SK-N-SH (cell line): ENCODE data around the gene TTC23L. TPM values are rescaled to one million over a fixed set of nuclear protein-coding genes. Genes with fewer than 3 reads are reported as not detected.
A peak's percentile ranks its signal among the peaks of the same experiment; 100 is the strongest.

Experiments
- CTCF ChIA-PET: fragments of 300-600, 350-600 bp; formaldehyde crosslinking; extraction: SDS; loops from one replicate; lab custom pipeline; 2021; lab: Yijun Ruan, JAX
- POLR2A ChIA-PET: fragments of 350-600 bp; sonication (Branson Sonifier 250); formaldehyde crosslinking; extraction: SDS; loops from one replicate; lab custom pipeline; 2020; ENCODE audit warnings: antibody characterized with exemption, inconsistent platforms; lab: Yijun Ruan, JAX
- DNase-seq: peaks from one replicate; pipeline ENCODE4 v3.0.0; 2012
- H2AFZ ChIP-seq: fragments of 200-600 bp; sonication (generic); 2 replicates; pipeline ENCODE4 v1.8.1; 2016; ENCODE audit warnings: antibody characterized with exemption, mild to moderate bottlenecking, low read depth
- H3F3A ChIP-seq: fragments of 200-600 bp; sonication (generic); replicated peaks from 2 replicates; pipeline ENCODE3; 2016; ENCODE audit warnings: antibody characterized with exemption, mild to moderate bottlenecking; ENCODE audit not compliant: insufficient read depth
- H3K27ac ChIP-seq, 2 experiments: fragments of 200-500 bp in 1 of 2; fragments of 200-600 bp in 1 of 2; sonication (Bioruptor generic) in 1 of 2; sonication (generic), shearing (Covaris generic) in 1 of 2; 2 replicates each; pipeline versions ENCODE4 v1.5.1 to v1.6.1; 2014 to 2016; ENCODE audit warnings: low read depth in 2 of 2, inconsistent platforms in 1 of 2, low read length in 1 of 2, mild to moderate bottlenecking in 1 of 2, mixed read lengths in 1 of 2
- H3K27me3 ChIP-seq: fragments of 200-600 bp; sonication (generic), shearing (Covaris generic); 2 replicates; pipeline ENCODE4 v1.6.1; 2016; ENCODE audit warnings: mixed run types; ENCODE audit not compliant: insufficient read depth
- H3K36me3 ChIP-seq, 2 experiments: fragments of 200-500 bp in 1 of 2; fragments of 200-600 bp in 1 of 2; sonication (Bioruptor generic) in 1 of 2; sonication (generic) in 1 of 2; replicated peaks in 1 of 2; 2 replicates each; pipeline versions ENCODE3 to v1.5.1; 2014 to 2016; ENCODE audit warnings: low read length in 1 of 2, mild to moderate bottlenecking in 1 of 2; ENCODE audit not compliant: insufficient read depth in 2 of 2, control insufficient read depth in 1 of 2
- H3K4me1 ChIP-seq, 2 experiments: fragments of 200-500 bp in 1 of 2; fragments of 200-600 bp in 1 of 2; sonication (Bioruptor generic) in 1 of 2; sonication (generic), shearing (Covaris generic) in 1 of 2; 2 replicates each; pipeline versions ENCODE4 v1.5.1 to v1.6.1; 2014 to 2016; ENCODE audit warnings: low read depth in 1 of 2, low read length in 1 of 2, mixed run types in 1 of 2; ENCODE audit not compliant: insufficient read depth in 2 of 2, control insufficient read depth in 1 of 2
- H3K4me2 ChIP-seq: fragments of 200-600 bp; sonication (generic), shearing (Covaris generic); 2 replicates; pipeline ENCODE4 v1.6.1; 2017; ENCODE audit warnings: mixed run types
- H3K4me3 ChIP-seq, 2 experiments: fragments of 200-500 bp in 1 of 2; fragments of 200-600 bp in 1 of 2; sonication (Bioruptor generic) in 1 of 2; sonication (generic), shearing (Covaris generic) in 1 of 2; 2 replicates each; pipeline versions ENCODE4 v1.5.1 to v1.8.1; 2014 to 2016; ENCODE audit warnings: low read depth in 2 of 2, inconsistent platforms in 1 of 2, low read length in 1 of 2, mild to moderate bottlenecking in 1 of 2, mixed read lengths in 1 of 2, moderate library complexity in 1 of 2
- H3K79me2 ChIP-seq: fragments of 200-600 bp; sonication (generic); 2 replicates; pipeline ENCODE4 v1.8.1; 2017; ENCODE audit warnings: mild to moderate bottlenecking; ENCODE audit not compliant: insufficient read depth
- H3K9ac ChIP-seq: fragments of 200-600 bp; sonication (generic); 2 replicates; pipeline ENCODE4 v1.6.1; 2017; ENCODE audit warnings: mixed run types
- H3K9me2 ChIP-seq: fragments of 200-600 bp; sonication (generic); 2 replicates; pipeline ENCODE4 v1.6.1; 2017; ENCODE audit warnings: mixed run types
- H3K9me3 ChIP-seq: fragments of 200-600 bp; sonication (generic); 2 replicates; pipeline ENCODE4 v1.6.1; 2017; ENCODE audit warnings: mixed run types, mild to moderate bottlenecking, moderate library complexity
- H4K20me1 ChIP-seq: fragments of 200-600 bp; sonication (generic); 2 replicates; pipeline ENCODE4 v1.6.1; 2017; ENCODE audit warnings: mild to moderate bottlenecking, mixed run types; ENCODE audit not compliant: insufficient read depth
- JUND ChIP-seq: IDR thresholded peaks from 2 replicates; pipeline ENCODE4 v1.4.0; 2012
- MEF2A ChIP-seq: IDR thresholded peaks from 2 replicates; pipeline ENCODE4 v1.4.0; 2012; ENCODE audit warnings: low read depth, borderline replicate concordance
- RXRA ChIP-seq: IDR thresholded peaks from 2 replicates; pipeline ENCODE4 v1.4.0; 2012; ENCODE audit warnings: low read depth, mild to moderate bottlenecking, borderline replicate concordance
- SMC3 ChIP-seq: IDR thresholded peaks from 2 replicates; pipeline ENCODE4 v1.6.1; 2012; ENCODE audit warnings: low read depth, low read length, improper control_type of control experiment
- TCF12 ChIP-seq: IDR thresholded peaks from 2 replicates; pipeline ENCODE4 v1.4.0; 2012
- YY1 ChIP-seq: IDR thresholded peaks from 2 replicates; pipeline ENCODE4 v1.4.0; 2012; ENCODE audit warnings: low read depth, mild to moderate bottlenecking
- WGBS: methylation state at CpG from one replicate; pipeline ENCODE4 v1.1.6; 2017; ENCODE audit warnings: low lambda C conversion rate; 5-methylcytosine and 5-hydroxymethylcytosine counted together
- polyA plus RNA-seq, 3 experiments: library from polyadenylated mRNA; depleted of rRNA; stranded (reverse); fragments of >200 nt; gene quantifications; 2 replicates each; pipeline ENCODE4 v1.2.3, GENCODE V29; 2012
- TF ChIP-seq, protein P1 (sequence below): IDR thresholded peaks from 2 replicates; pipeline ENCODE4; 2012

TTC23L gene
- polyA plus RNA-seq, 1 of the 3 experiments (the other 2 are of a cell fraction), result 0.49 TPM

DNA sequence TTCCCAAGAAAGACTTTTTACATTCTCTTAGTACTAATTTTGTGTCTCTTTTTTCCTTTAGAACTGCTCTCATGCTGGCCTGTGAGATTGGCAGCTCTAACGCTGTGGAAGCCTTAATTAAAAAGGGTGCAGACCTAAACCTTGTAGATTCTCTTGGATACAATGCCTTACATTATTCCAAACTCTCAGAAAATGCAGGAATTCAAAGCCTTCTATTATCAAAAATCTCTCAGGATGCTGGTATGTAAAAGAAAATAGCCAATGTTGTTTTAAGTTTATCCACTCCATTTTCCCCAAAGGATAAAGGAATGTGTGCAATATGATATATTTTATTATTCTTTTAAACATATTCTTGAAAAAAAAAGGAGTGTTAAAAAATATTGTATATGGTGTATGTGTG is 27.3 kb upstream of the TTC23L start:
- Histone ChIP-seq H3K9me3 (no peaks in the 10 kb centered on the region), H3K27me3 (no peaks in the 10 kb centered on the region), H3K36me3 (peaks cover 45 to 62% of the 10 kb centered on the region in 2 experiments), H3K79me2 (peaks cover 9% of the 10 kb centered on the region), H3K4me3 (no peak overlapping the region), H3K27ac (peak overlapping the region in 1 of 2 experiments; percentile 81; a peak in 2 of 4 replicates), H3K4me2 (peak overlapping the region; percentile 59; the same call in 1 of the 2 replicates), H3K9me2 (no peaks in the 10 kb centered on the region), H3K9ac (0 out of 2 replicates have a peak overlapping the region, but pooled peaks have one; percentile 29), H4K20me1 (no peaks in the 10 kb centered on the region), H2AFZ (no peak overlapping the region), H3K4me1 (peaks cover 0 to 19% of the 10 kb centered on the region in 2 experiments; a peak in 3 of 4 replicates), H3F3A (peaks cover 26% of the 10 kb centered on the region)
- TF ChIP-seq RXRA, result no peak
- 75% methylated on average over 1 of the region's 1 CpG for WGBS
- DNase-seq, result no peak
- ChIA-PET CTCF (no interaction called here), POLR2A (no interaction called here)

DNA sequence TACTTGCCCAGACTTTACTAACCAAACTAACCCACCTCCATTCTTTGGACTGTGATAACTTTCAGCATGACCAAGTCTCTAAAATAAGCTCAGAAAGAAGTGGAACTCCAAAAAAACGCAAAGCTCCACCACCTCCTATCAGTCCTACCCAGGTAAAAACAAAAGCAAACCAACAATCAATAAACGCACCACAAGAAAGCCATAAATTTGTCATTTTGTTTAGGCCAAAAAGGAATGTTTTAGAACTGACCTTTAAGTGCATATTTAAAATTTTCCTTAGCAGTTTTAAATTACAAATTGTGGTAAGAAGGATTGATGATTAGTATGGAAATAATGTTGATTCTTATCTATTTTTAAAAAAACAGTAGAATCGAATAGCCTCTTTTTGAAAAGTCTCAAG is 25.5 kb upstream of the TTC23L start:
- Histone ChIP-seq H3F3A (peaks cover 39% of the 10 kb centered on the region), H3K9me3 (no peaks in the 10 kb centered on the region), H3K79me2 (peaks cover 9% of the 10 kb centered on the region), H4K20me1 (no peaks in the 10 kb centered on the region), H3K27ac (peak overlapping the region in 1 of 2 experiments; percentile 14; a peak in 2 of 4 replicates), H2AFZ (no peak overlapping the region), H3K27me3 (no peaks in the 10 kb centered on the region), H3K36me3 (peaks cover 38 to 74% of the 10 kb centered on the region in 2 experiments), H3K9me2 (no peaks in the 10 kb centered on the region), H3K9ac (no peak overlapping the region), H3K4me2 (peak overlapping the region; percentile 21; the same call in 1 of the 2 replicates), H3K4me1 (peaks cover 0 to 19% of the 10 kb centered on the region in 2 experiments; a peak in 3 of 4 replicates), H3K4me3 (no peak overlapping the region)
- ChIA-PET POLR2A (no interaction called here), CTCF (interaction anchor here (1.1 kb wide), 1 partner anchor 21 kb away, joined by 3 read pairs; no protein-coding TSS in a partner anchor)
- no peak for TF ChIP-seq YY1
- no peak for TF ChIP-seq MEF2A
- TF ChIP-seq, protein P1, sequence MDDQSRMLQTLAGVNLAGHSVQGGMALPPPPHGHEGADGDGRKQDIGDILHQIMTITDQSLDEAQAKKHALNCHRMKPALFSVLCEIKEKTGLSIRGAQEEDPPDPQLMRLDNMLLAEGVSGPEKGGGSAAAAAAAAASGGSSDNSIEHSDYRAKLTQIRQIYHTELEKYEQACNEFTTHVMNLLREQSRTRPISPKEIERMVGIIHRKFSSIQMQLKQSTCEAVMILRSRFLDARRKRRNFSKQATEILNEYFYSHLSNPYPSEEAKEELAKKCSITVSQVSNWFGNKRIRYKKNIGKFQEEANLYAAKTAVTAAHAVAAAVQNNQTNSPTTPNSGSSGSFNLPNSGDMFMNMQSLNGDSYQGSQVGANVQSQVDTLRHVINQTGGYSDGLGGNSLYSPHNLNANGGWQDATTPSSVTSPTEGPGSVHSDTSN, result 0 out of 2 replicates have a peak, but pooled peaks have one; percentile 6
- 62% methylated on average over 3 of the region's 3 CpGs for WGBS
- no peak for DNase-seq

DNA sequence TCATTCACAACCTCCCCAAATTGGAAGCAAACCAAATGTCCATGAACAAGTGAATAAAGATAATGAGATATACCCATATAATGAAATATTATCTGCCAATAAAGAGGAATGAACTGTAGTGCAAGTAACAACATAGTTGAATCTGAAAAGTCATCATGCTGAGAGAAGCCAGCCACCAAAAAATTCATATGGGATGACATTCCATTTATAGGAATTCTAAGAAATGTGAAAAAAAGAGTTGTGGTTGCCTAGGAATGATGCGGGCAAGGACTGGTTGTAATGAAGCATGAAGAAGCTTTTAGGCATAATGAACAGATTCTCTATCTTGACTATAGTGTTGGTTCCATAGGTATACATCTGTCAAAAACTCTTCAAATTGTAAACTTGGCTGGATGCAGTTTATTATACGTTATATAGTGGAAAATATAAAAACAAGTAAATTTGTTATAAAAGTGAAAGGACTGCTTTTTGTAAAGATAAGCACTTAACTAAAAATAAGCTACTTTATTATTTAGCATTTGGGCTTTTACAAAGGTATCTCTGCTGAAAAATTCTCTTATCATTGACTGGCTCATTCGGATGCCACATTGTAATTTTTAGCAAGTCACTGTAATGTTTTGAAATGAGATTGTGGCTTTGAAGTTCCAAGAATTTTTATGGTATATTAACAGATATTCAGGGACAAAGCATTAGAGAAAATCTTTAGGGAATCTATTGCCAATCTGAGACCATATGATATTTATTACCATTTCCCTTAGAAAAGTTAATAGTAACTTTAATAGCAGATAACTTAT is 21.2 kb upstream of the TTC23L start:
- no peaks in the 10 kb centered on the region for H3K9me2 ChIP-seq
- no peak overlapping the region for H3K9ac ChIP-seq
- H3K27me3 ChIP-seq, result no peaks in the 10 kb centered on the region
- no peaks in the 10 kb centered on the region for H4K20me1 ChIP-seq
- POLR2A ChIA-PET, result no interaction called here
- CTCF ChIA-PET, result interaction anchor here (1.3 kb wide), 1 partner anchor 17 kb away, joined by 5 read pairs; no protein-coding TSS in a partner anchor
- H3F3A ChIP-seq, result peaks cover 18% of the 10 kb centered on the region
- no peaks in the 10 kb centered on the region; a peak in 1 of 4 replicates for H3K4me1 ChIP-seq
- TF ChIP-seq TCF12 (peak; percentile 55), JUND (no peak), SMC3 (no peak)
- no peak overlapping the region for H3K4me3 ChIP-seq
- WGBS, result 82% methylated on average over 3 of the region's 3 CpGs
- DNase-seq, result no peak
- H3K36me3 ChIP-seq, result peaks cover 35 to 85% of the 10 kb centered on the region in 2 experiments
- peak overlapping the region; percentile 9 to 42; a peak in 2 of 4 replicates for H3K27ac ChIP-seq
- no peak overlapping the region for H2AFZ ChIP-seq
- peaks cover 3% of the 10 kb centered on the region; the same call in 1 of the 2 replicates for H3K79me2 ChIP-seq
- H3K4me2 ChIP-seq, result no peak overlapping the region
- H3K9me3 ChIP-seq, result no peaks in the 10 kb centered on the region
